Measurements from ENCODE around the gene CD59. TPM values are rescaled to one million over a fixed set of nuclear protein-coding genes. Genes with fewer than 3 reads are reported as not detected.

CD59 gene
- polyA plus RNA-seq, 3 donors, result 93.3 to 524 (median 148) TPM

DNA sequence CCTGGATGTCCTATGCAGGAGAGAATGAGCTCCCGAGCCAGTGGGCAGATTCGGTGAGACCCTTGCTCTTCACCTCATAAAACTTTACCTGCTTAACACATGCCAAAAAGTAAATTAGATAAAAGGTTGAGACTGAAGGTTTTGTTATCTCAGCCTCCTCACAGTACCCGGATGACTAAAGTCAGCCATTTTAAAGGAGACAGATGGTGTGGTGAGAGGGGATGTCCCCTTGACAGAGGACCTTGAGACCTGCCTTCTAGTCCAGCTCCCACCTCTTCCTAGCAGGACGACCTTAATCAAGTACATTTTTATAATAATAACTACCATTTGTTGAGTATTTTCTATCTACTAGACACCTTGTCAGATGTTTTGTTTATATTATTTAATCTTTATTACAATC is 75.3 kb downstream of the CD59 start:
- 84 to 96% (median 93%) methylated on average over 4 of the region's 4 CpGs for WGBS, 3 donors
- H3K27ac ChIP-seq (ENCODE audit: low read depth, low read length), result no peak overlapping the region

DNA sequence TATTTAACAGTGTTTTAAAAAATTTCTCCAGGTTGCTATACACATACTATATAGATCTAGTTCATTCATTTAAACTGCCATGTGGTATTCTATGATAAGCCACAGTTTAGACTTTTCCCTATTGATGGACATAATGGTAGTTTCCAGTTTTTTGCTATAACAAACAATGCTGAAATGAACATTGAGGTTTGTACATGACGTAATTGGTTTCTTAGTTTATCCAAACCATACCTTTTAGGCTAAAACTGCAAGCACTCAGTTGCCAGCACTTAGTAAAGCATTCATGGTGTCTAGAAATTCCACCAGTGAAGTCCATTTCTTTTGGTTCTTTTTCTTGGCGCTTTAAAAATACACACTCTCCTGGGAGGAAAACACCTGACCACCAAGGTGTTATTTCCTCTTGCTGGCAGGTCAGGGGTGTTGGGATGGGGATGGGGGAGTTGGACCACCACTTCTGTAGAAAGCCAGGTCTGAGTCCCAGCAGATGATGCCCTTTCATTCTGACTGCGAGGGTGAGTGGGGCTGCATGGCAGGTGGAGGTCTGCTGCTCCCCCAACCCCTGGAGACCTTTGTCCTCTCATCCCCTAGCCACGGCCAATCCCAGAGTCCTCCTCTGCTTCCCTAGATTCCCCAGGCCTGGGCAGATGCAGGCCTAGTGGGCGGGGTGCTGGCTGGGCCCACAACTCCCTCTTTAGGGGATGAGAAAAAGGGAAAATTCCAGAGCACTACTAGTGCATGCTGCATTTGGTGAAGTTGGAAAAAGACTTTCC is 76.7 kb downstream of the CD59 start:
- 79 to 87% (median 86%) methylated on average over 5 of the region's 5 CpGs for WGBS, 3 donors

DNA sequence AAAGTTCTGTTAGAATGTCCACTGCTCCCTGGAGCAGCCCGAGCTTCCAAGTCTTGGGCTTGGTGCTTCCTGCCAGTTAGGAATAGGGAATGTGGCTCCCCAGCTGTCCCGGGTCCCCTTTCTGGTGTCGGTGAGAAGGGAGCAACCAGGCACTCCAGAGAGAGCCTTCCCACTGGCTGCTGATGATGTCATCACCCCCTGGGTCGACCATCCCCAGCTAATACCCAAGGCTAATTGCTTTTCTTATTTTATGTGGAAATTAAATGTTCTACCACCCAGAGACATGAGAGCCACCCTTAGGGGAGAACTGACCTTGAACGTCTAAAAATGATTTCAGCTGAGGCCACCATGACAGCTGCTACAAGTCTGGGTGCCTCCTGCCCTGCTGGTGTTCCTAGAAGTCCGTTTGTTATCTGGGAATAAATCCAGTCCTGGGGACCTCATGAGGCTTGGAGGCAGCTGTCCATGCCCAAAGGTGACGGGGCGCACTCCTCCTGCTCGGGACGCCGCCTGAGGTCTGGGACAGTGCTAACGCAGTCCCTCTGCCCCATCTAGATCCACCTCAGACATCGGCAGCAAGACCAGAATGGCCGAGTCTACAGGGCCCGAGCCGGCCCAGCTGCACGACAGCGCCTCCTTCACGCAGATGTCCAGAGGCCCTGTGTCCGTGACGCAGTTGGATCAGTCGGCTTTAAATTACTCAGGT is 77.9 kb downstream of the CD59 start:
- H3K27ac ChIP-seq (ENCODE audit: low read depth, low read length), result no peak overlapping the region
- 82 to 85% (median 84%) methylated on average over 22 of the region's 22 CpGs for WGBS, 3 donors

More for the DNA sequence above, 76.7 kb downstream of the CD59 start:
- H3K27ac ChIP-seq (ENCODE audit: low read depth, low read length), result no peak overlapping the region

DNA sequence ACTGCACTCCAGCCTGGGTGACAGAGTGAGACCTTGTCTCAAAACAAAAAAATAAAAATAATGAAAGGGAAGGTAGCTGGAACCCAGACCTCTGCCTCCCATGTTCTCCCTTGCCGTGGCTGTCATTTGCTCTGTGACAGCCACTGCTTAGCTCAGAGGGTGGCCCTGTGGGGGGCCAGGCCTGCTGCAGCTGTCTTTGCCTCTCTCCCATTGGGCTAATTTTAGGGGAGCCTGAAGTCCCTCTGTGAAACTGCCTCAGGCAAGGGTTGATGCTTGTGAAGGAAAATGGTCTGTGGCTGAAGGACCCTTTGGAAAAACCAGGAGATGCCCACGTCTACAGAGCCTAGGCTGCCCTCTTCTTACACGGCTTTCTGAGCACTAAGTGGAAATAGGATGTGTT is 78.5 kb downstream of the CD59 start:
- WGBS, 3 donors, result 91% methylated on average over 3 of the region's 3 CpGs
- H3K27ac ChIP-seq (ENCODE audit: low read depth, low read length), result no peak overlapping the region

DNA sequence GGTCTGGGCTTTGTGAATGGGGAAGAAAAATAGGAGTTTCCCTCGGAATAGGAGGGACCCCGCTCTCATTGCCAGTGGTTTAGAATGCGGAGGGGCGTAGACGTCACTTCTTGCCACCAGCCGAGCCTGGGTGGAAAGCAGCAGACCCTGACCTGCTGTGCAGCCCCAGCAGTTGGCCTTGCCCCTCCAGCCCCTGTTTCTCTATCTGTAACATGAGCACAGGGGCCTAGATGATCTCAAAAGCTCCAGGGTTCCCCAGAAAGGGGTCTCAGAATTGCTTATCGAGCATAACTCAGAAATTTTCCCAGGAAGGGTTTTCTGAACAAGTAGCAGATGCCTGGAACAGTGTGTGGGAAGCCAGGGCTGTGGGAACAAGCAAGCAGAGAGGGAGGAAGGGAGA is 79.5 kb downstream of the CD59 start:
- WGBS, 3 donors, result 90 to 97% (median 92%) methylated on average over 7 of the region's 7 CpGs
- H3K27ac ChIP-seq (ENCODE audit: low read depth, low read length), result no peak overlapping the region

DNA sequence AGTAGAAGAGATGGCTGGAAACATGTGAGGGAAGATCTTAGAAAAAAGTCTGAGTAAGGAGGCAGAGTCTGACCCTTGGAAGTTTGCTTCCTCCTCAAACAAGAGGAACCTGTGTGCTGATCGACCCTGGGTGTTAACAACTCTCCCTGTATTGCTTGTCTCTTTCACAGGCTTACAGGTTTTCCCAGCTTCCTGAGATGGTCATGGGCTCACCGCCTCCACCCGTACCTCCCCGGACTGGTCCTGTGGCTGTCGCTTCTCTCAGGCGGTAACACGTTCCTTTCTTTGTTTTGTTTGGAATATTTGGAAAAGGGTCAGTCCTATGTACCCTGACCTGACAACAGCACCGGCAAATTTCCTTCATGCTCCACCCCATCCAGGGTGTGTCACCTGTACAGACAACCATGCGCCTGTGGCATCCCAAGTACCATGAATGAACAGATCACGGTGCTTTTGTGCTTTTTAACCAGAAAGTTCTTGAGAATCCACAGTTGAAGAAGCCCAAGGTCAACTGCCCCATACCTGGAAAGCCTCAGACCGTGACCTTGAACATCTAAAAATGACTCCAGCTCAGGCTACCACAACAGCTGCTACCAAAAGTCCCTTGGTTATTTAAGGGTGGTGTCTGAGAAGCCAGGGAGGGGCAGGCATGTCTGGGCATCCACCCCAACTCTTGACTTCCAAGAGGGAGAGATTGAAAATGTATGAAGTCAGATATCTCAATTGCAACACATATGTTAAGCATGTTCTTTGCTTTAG is 80.2 kb downstream of the CD59 start:
- 88 to 92% (median 90%) methylated on average over 11 of the region's 11 CpGs for WGBS, 3 donors
- H3K27ac ChIP-seq (ENCODE audit: low read depth, low read length), result no peak overlapping the region

DNA sequence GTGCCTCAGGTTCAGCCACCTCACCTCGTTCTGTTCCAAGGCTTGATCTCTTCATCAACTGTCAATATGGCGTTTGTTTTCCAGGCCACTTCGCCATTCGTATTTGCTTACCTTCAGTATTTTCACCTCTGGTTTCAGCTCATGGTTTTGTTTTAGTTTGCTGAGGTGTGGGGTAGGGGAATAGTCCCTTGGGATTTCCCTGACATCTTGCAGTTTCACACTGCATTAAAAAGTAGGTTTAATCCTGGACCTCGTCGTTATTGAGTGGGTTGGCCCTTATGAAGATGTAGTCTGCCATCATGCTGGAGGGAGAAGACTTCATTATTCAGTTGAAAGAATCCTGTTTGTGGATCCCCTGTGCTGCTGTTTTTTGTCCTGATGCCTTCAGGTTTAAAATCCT is 81.6 kb downstream of the CD59 start:
- no peak overlapping the region for H3K27ac ChIP-seq (ENCODE audit: low read depth, low read length)
- 80 to 89% (median 89%) methylated on average over 6 of the region's 6 CpGs for WGBS, 3 donors

Other genes starting within 250 kb of the CD59 start
- under 1 TPM in 1 of 3 donors, not detected in 2; 0.40 TPM for gene C11orf91, start 35.6 kb downstream of the CD59 start, polyA plus RNA-seq
- gene FBXO3, start 38.1 kb upstream of the CD59 start, polyA plus RNA-seq, result 10 to 100 TPM; 17.2 to 27.3 (median 21.4) TPM
- 10 to 100 TPM in 2 of 3 donors, 1 to 10 TPM in 1; 4.6 to 44.0 (median 21.5) TPM for gene LMO2, start 155.7 kb upstream of the CD59 start, polyA plus RNA-seq

All from adipose tissue (tissue), 3 donors.